CD4-positive, alpha-beta T cell treated with Interleukin-12 subunit alpha and Interleukin-12 subunit beta, for 1 hour (primary cell): ENCODE data around the gene HFE.
A peak's percentile ranks its signal among the peaks of the same experiment; 100 is the strongest.
"Not testable (repeated sequence)": the region's sequence is repeated elsewhere in the genome, so short reads cannot be mapped to it uniquely, and the experiment has no call there.

Experiments used
- DNase-seq: peaks from one replicate; pipeline ENCODE4 v3.0.0-alpha.2; 2020

Gene HFE

DNA sequence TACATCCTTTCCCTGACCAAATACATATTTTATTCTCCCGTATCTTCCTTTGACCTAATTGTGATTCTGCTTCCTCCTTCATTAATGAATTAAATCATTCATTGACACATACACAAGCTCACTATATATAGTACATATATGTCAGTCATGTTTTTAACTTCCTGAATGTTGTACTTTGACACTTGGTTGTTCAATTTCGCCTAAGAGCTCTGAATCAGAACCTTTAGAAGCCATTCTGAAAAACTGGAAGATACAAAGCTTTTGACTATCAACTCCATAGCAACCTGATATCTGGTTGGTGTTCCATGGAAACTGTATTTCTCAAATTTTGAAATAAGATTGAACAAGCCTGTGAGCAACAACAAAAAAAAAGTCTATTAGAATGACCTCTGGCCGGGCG lies 27.3 kb upstream of the HFE start:
- DNase-seq: no peak

DNA sequence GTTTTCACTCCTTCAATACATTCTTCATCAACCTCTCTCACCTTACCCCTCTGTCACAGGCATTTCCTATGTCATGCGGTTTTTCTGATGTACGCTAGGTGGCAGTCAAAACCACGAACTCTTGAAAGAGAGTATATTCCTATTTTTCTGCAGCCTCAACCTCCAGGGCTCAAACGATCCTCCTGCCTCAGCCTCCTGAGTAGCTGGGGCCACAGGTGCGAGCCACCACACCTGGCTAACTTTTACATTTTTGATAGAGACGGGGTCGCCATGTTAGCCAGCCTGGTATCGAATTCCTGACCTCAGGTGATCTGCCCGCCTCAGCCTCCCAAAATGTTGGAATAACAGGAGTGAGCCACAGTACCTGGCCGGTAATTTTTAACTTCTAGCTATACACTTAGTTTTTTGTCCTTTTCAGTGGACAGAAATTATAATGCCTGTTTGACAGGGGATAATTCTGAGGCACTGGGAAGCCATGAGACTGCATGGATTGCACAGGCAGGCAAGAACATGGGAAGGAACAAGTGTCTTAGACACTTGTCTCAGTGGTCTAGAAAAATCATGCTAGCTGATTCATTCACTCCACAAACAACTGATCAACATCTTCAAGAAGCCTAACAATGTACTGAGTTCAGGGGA lies 22.5 kb upstream of the HFE start:
- DNase-seq: peak; percentile 71

DNA sequence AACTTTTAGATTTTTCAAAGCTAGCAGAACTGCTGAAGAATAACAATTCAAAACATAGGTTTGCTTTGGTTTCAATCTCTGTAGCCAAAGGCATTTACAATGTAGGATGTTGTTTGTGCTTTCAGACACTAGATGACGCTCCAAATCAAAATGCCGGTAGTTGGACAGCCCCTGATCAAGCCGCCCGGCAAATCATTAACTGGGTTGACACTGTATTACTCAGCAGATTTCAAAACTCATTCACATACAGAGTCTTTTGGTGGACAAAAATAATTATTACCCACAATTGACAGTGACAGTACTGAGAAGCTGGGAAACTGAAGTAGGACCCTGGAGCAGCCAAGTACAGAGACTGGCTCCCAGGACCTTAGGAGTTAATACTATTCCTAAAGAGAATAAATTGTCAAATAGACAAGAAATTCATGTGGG lies 21.3 kb upstream of the HFE start:
- peak; percentile 82 for DNase-seq

DNA sequence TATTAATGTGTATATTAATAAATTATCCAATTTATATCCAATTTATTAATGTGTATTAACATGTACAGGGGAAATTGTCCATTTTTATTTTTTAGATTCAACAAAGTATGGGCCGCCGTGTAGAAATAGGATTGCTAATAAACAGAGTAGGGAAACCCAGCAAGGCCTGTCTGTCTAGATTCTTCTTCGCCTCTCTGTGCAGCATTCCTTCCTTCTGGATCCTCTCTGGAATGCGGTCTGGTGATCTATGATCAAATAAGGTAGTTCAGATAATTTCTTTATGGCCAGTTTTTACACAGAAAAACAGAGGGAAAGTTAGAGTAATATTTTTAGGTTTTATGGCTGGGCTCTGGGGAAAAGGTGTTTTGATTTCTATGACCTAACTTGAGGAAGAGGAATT lies 19.9 kb upstream of the HFE start:
- no peak for DNase-seq

DNA sequence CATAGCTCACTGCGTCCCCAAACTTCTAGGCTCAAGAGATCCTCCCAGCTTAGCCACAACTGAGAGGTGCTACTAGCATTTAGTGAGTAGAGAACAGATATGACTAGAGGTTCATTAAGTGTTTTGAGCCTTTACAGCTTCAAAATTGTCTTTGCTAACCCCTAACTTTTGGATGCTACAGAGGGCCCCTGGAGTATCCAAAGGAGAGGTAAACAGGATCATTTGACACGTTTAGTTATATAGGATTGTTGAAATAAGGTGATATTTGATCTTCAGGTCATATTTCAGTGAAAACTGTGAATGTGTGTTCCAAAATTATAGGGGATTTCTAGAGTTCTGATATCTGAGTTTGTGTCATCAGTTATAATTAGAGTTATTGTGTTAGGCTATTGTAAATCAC lies 19.2 kb upstream of the HFE start:
- DNase-seq: no peak

DNA sequence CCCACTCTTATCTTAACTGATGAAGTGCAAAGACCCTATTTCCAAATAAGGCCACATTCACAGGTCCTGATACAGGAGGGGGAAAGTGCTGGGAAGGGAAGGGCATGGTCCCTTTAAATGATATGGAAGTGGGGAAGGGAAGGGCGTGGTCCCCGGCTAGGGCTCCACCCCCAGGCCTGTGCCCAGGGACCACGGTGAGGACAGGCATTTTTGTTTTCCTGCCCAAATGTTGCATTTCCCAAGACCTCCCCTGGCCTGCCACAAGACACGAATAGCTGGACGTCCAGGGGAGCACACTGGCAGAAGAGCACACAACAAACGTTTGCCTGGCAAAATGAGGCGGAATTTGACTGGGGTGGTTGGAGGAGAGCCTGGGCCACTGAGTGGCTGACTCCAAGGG lies 16.1 kb upstream of the HFE start:
- DNase-seq: no peak

DNA sequence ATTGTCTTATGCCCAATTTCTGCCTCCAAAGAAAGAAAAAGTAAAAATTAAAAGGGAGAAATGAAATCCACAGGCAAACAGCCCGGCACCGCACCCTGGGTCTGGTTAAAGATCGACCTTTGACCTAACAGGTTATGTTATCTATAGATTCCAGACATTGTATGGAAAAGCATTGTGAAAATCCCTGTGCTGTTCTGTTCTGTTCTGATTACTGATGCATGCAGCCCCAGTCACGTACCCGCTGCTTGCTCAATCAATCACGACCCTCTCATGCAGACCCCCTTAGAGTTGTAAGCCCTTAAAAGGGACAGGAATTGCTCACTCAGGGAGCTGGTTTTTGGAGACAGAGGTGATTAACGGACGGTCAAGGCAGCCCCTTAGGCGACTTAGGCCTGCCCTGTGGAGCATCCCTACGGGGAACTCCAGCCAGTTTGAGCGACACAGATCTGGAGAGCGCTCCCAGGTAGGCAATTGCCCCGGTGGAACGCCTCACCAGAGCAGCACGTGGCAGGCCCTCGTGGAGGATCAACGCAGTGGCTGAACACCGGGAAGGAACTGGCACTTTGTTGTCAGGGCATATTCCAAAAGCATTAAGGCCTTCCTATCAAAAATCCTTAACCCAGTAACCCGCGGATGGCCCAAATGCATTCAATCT lies 12.0 kb upstream of the HFE start:
- DNase-seq: no peak

DNA sequence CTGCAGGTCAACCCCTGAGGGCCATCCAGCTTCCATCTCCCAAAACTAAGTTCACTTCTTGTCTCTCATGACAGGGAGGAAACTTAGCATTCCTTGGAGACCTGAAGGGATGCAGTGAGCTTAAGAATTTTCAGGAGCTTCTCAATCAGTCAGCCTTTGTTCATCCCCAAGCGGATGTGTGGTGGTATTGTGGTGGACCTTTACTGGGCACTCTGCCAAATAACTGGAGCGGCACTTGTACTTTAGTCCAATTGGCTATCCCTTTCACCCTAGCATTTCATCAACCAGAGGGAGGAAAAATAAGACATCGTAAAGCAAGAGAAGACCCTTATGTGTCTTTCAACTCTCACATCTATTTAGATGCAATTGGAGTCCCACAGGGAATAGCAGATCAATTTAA lies 9.2 kb upstream of the HFE start:
- not testable (repeated sequence) for DNase-seq

DNA sequence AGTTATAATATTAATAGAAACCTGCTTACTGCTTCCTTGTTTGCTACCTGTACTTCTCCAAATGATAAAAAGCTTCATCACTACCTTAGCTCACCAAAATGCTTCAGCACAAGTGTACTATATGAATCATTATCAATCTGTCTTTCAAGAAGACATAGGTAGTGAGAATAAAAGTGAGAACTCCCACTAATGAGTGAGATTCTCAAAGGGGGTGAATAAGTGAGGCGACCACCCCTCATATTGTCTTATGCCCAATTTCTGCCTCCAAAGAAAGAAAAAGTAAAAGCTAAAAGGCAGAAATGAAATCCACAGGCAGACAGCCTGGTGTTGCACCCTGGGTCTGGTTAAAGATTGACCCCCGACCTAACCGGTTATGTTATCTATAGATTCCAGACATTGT lies 6.1 kb upstream of the HFE start:
- DNase-seq: not testable (repeated sequence)

DNA sequence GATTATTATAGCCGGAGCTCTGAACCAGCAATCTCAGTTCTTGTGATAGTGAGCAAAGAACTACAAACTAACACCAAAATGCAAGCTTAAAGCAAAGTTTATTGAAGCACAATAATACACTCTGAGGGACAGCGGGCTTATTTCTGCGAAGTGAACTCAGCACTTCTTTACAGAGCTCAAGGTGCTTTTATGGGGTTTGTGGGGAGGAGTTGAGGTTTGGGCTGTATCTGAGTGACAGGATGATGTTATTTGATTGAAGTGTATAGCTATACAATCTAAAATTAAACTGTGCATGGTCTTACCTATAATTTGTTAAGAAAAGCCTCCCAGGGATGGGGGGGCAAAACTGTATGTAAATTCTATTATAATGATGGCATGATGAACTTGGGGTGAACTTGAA lies 1.0 kb upstream of the HFE start:
- peak; percentile 62 for DNase-seq

DNA sequence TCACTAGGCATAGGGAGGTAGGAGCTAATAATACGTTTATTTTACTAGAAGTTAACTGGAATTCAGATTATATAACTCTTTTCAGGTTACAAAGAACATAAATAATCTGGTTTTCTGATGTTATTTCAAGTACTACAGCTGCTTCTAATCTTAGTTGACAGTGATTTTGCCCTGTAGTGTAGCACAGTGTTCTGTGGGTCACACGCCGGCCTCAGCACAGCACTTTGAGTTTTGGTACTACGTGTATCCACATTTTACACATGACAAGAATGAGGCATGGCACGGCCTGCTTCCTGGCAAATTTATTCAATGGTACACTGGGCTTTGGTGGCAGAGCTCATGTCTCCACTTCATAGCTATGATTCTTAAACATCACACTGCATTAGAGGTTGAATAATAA lies 1.1 kb downstream of the HFE start:
- no peak for DNase-seq

DNA sequence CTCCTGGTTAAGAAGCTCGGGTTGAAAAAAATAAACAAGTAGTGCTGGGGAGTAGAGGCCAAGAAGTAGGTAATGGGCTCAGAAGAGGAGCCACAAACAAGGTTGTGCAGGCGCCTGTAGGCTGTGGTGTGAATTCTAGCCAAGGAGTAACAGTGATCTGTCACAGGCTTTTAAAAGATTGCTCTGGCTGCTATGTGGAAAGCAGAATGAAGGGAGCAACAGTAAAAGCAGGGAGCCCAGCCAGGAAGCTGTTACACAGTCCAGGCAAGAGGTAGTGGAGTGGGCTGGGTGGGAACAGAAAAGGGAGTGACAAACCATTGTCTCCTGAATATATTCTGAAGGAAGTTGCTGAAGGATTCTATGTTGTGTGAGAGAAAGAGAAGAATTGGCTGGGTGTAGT lies 2.0 kb downstream of the HFE start:
- DNase-seq: no peak

DNA sequence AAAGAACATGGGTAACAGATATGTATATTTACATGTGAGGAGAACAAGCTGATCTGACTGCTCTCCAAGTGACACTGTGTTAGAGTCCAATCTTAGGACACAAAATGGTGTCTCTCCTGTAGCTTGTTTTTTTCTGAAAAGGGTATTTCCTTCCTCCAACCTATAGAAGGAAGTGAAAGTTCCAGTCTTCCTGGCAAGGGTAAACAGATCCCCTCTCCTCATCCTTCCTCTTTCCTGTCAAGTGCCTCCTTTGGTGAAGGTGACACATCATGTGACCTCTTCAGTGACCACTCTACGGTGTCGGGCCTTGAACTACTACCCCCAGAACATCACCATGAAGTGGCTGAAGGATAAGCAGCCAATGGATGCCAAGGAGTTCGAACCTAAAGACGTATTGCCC lies 5.2 kb downstream of the HFE start:
- no peak for DNase-seq

DNA sequence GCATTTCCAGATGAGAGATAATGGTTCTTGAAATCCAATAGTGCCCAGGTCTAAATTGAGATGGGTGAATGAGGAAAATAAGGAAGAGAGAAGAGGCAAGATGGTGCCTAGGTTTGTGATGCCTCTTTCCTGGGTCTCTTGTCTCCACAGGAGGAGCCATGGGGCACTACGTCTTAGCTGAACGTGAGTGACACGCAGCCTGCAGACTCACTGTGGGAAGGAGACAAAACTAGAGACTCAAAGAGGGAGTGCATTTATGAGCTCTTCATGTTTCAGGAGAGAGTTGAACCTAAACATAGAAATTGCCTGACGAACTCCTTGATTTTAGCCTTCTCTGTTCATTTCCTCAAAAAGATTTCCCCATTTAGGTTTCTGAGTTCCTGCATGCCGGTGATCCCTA lies 6.8 kb downstream of the HFE start:
- DNase-seq: no peak

DNA sequence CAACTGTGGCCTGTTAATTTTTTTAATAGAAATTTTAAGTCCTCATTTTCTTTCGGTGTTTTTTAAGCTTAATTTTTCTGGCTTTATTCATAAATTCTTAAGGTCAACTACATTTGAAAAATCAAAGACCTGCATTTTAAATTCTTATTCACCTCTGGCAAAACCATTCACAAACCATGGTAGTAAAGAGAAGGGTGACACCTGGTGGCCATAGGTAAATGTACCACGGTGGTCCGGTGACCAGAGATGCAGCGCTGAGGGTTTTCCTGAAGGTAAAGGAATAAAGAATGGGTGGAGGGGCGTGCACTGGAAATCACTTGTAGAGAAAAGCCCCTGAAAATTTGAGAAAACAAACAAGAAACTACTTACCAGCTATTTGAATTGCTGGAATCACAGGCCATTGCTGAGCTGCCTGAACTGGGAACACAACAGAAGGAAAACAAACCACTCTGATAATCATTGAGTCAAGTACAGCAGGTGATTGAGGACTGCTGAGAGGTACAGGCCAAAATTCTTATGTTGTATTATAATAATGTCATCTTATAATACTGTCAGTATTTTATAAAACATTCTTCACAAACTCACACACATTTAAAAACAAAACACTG lies 10.1 kb downstream of the HFE start:
- DNase-seq: peak; percentile 76

DNA sequence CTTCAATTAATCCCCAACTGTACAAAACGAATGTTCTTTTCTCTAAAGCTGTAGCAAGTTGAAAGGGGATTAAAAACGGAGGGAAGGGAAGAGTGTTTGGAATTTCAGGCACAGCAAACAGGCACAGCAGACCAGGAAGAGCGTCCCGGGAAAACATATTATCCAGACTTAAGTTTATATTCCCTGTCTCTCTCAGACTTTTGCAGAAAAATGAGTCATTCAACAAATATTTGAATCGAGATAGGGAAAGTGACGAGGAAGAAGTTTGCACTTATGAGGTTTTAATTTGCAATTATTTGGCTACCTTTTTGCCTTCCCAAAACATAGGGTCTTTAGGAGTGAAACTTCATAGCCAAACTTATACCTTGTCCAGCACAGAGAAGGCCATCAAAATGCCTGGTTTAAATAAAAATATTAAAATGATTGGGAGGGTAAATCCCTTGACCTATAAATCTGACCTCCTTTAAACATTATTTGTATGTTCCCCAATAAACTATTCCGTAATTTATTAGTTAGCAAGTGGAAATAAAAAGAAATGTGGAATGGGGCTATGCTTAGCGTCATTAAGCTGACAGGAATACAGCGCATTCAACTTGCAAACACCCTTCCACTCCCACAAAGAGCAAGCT lies 16.0 kb downstream of the HFE start:
- DNase-seq: no peak

DNA sequence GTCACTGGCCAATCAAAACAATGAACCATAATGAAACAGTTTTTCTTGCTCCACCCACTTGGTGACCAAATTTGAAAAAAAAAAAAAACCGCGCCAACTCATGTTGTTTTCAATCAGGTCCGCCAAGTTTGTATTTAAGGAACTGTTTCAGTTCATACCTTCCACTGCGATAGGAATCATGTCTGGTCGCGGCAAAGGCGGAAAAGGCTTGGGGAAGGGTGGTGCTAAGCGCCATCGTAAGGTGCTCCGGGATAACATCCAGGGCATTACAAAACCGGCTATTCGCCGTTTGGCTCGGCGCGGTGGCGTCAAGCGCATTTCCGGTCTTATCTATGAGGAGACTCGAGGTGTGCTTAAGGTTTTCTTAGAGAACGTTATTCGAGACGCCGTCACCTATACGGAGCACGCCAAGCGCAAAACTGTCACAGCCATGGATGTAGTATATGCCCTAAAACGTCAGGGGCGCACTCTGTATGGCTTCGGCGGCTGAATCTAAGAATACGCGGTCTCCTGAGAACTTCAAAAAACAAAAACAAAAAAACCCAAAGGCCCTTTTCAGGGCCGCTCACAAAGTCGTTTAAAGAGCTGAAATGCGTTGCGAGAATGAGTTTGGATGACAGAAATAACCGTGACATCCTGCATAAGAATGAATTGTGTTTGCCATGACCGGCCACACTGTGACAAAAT lies 16.7 kb downstream of the HFE start:
- DNase-seq: peak; percentile 95

DNA sequence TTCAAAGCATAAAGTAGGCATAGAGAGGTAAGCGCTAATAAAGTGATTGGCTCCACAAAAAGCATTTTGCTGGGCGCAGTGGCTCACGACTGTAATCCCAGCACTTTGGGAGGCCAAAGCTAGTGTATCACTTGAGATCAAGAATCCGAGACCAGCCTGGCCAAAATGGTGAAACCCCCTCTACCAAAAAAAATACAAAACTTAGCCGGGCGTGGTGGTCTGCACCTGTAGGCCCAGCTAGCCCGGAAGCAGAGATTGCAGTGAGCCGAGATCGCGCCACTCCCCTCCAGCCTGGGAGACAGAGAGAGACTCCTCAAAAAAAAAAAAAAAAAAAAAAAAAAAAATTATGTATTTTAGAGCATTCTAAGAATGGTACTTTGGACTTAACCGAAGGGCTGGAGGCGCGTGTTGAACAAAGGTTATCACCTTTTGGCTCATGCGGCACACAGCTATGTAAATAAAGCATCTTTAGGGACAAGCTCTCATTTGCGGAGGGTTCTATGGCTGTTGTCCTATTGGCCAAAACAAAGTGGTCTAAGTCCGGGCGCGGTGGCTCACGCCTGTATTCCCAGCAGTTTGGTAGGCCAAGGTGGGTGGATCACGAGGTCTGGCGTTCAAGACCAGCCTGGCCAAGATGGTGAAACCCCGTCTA lies 17.4 kb downstream of the HFE start:
- DNase-seq: no peak

DNA sequence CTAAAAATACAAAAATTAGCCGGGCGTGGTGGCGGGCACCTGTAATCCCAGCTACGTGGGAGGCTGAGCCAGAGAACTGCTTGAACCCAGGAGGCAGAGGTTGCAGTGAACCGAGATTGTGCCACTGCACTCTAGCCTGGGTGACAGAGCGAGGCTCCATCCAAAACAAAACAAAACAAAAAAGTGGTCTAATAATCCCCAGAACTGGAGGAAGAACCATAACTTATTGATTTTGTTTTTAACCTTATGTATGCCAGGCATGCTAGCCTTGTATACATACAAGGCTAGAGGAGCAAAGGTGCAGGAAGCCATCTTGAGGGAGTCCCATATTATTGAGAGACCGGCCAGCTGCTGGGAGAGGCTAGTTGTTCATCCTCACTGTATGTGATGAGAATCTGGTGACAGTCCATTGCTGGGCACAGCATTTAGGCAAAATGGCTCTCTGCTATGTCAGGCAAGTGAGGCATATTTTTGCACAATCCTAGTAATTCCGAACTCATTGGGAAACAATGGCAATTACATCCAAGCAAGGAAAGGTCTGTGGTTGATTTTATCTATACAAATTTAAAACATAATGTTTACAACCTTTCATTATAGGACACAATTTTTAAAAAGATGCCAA lies 18.0 kb downstream of the HFE start:
- no peak for DNase-seq

DNA sequence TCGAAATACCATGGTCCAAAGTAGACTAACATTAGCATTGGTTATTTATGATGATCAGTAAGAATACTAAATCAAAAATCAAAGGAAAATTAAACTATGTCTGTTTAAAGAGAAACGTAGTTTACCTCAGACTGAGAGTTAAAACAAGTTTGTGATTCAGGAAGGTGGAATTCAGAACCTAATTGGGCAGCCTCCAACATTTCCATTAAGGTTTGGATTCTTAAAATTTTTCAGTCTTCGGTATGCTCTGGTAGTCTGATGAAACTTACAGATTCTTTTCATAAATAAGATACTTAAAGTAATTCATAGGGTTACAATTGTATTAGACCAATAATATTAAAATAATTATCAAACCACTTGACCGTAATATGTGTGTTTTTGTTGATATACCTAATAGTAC lies 18.6 kb downstream of the HFE start:
- no peak for DNase-seq

DNA sequence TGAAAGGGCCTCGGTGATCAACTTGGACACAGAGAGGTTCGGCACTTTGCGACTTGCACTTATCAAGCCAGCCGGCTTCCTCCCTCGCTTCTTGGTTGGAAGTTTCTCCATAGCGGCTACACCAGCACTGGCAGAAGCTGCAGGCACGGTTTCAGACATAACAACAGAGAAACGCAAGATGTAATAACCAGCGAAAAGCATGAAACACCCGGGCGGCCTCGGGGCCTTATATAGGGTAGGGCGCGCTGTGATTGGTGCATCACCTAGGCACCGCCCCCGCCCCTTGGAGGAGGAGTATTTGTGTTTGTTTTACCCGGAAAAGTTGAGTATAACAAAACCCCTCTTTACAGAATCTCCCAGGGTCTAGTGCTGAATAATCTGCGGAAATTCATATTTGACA lies 20.7 kb downstream of the HFE start:
- DNase-seq: no peak

DNA sequence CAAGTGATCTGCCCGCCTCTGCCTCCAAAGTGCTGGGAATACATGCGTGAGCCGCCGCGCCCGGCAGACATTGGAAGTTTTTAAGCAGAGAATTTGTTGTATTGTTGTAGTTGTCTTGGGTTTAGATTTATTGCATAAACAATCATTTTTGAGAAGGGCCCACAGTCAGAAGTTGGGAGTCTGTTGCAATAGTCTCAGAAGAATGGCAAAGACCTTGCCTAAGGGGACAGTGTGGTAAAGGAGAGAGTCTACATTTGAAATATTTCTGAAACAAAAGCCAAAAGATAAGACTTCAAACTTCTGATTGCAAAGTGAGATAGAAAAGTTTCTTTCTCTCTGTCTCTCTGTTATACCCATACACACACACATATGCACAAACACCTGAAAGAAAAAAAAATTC lies 22.5 kb downstream of the HFE start:
- DNase-seq: no peak

DNA sequence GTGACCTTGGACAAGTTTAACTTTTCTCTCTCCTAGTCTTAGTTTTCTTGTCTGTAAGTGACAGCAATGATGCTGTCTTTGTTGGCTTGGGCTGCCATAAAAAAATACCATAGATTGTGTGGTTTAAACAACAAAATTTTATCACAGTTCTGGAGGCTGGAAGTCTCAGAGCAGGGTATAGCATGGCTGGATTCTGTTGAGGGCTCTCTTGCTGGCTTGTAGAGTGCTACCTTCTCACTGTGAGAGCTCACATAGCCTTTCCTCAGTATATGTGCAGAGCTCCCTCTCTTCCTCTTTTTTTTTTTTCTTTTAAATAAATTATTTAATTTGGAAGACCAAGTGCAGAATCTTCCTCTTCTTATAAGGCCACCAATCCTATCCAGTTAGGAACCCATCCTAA lies 26.3 kb downstream of the HFE start:
- no peak for DNase-seq
